ENCODE data around the gene ARF6.
A peak's percentile ranks its signal among the peaks of the same experiment; 100 is the strongest.

Gene ARF6

GRCh38 chr14:49928015-49928414 lies 35.1 kb downstream of the ARF6 start:
- Histone ChIP-seq H3K27ac (ENCODE audit: insufficient read depth in 1 of 2, low read depth in 1 of 2, low read length in 2 of 2, poor library complexity in 1 of 2, severe bottlenecking in 2 of 2) (no peak overlapping the region), H3K4me1 (ENCODE audit: control extremely low read depth in 1 of 4, control insufficient read depth in 4 of 4, insufficient read depth in 4 of 4, low read length in 3 of 4) (peaks cover 0 to 10% (median 0%) of the 10 kb centered on the region in 4 experiments), H3K36me3 (ENCODE audit: control insufficient read depth in 4 of 4, insufficient read depth in 4 of 4, low read length in 3 of 4) (no peaks in the 10 kb centered on the region), H3K4me3 (ENCODE audit: control insufficient read depth in 1 of 7, extremely low read depth in 1 of 7, insufficient read depth in 4 of 7, low read depth in 2 of 7, low read length in 6 of 7) (no peak overlapping the region), H3K9me3 (ENCODE audit: control extremely low read depth in 1 of 5, control insufficient read depth in 4 of 5, insufficient read depth in 2 of 5, low read depth in 1 of 5, low read length in 4 of 5) (no peaks in the 10 kb centered on the region), H3K27me3 (replicated peaks in 2 of 5; ENCODE audit: control insufficient read depth in 4 of 5, insufficient read depth in 5 of 5, low read length in 4 of 5) (no peaks in the 10 kb centered on the region)
- no peak for DNase-seq
- WGBS (ENCODE audit: insufficient coverage): no CpG with 5 or more reads among the region's 2 CpGs
- ChIA-PET CTCF (interaction anchor here (0.8 to 1.7 kb wide), 4 partner anchors 10 to 20 kb away, joined by 3 to 7 read pairs (median 3); no protein-coding TSS in a partner anchor), POLR2A (no interaction called here)

DNA sequence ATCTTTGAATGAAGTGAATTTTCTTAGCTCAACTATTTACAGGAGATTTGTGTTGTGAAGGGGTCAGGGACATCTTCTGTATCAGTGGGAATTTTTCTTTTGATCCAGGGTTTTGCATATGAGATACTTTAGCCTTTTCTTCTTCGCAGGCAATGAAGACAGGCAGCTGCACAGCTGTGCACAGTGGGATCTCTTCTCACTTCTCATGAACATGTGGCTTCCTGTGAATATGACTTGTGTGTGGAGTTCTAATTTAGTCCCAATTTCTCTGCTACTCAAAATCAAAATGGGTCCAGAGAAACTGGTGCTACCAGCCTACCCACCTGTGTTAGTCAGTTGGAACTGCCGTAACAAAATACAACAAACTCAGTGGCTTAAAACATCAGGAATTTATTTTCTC lies 37.8 kb downstream of the ARF6 start:
- peaks cover 0 to 6% (median 0%) of the 10 kb centered on the region in 4 experiments for H3K4me1 ChIP-seq (ENCODE audit: control extremely low read depth in 1 of 4, control insufficient read depth in 4 of 4, insufficient read depth in 4 of 4, low read length in 3 of 4)
- ChIA-PET POLR2A (interaction anchor here (0.9 kb wide), 1 partner anchor 15 kb away, joined by 5 read pairs; no protein-coding TSS in a partner anchor), CTCF (no interaction called here)
- no peak for DNase-seq
- H3K9me3 ChIP-seq (ENCODE audit: control extremely low read depth in 1 of 5, control insufficient read depth in 4 of 5, insufficient read depth in 2 of 5, low read depth in 1 of 5, low read length in 4 of 5): no peaks in the 10 kb centered on the region
- no peaks in the 10 kb centered on the region for H3K36me3 ChIP-seq (ENCODE audit: control insufficient read depth in 4 of 4, insufficient read depth in 4 of 4, low read length in 3 of 4)
- WGBS (ENCODE audit: insufficient coverage): no CpG with 5 or more reads among the region's 2 CpGs
- H3K27ac ChIP-seq (ENCODE audit: insufficient read depth in 1 of 2, low read depth in 1 of 2, low read length in 2 of 2, poor library complexity in 1 of 2, severe bottlenecking in 2 of 2): no peak overlapping the region
- H3K27me3 ChIP-seq (replicated peaks in 2 of 5; ENCODE audit: control insufficient read depth in 4 of 5, insufficient read depth in 5 of 5, low read length in 4 of 5): no peaks in the 10 kb centered on the region
- no peak overlapping the region for H3K4me3 ChIP-seq (ENCODE audit: control insufficient read depth in 1 of 7, extremely low read depth in 1 of 7, insufficient read depth in 4 of 7, low read depth in 2 of 7, low read length in 6 of 7)

DNA sequence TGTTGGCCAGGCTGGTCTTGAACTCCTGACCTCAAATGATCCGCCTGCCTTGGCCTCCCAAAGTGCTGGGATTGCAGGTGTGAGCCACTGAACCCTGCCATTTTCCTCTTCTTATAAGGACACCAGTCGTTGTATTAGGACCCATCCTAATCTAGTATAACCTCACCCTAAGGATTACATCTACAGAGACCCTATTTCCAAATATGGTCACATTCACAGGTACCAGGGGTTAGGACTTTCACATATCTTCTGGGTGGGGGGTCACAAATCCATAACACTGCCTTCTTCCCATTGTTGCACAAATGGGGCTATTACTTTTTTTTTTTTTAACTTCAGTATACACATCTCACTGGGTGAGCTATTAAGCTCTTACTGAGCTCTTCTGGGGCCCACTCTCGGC lies 38.6 kb downstream of the ARF6 start:
- WGBS (ENCODE audit: insufficient coverage): 100% methylated on average over 2 of the region's 3 CpGs
- H3K27me3 ChIP-seq (replicated peaks in 2 of 5; ENCODE audit: control insufficient read depth in 4 of 5, insufficient read depth in 5 of 5, low read length in 4 of 5): no peaks in the 10 kb centered on the region
- ChIA-PET POLR2A (no interaction called here), CTCF (no interaction called here)
- H3K9me3 ChIP-seq (ENCODE audit: control extremely low read depth in 1 of 5, control insufficient read depth in 4 of 5, insufficient read depth in 2 of 5, low read depth in 1 of 5, low read length in 4 of 5): no peaks in the 10 kb centered on the region
- H3K36me3 ChIP-seq (ENCODE audit: control insufficient read depth in 4 of 4, insufficient read depth in 4 of 4, low read length in 3 of 4): no peaks in the 10 kb centered on the region
- H3K4me1 ChIP-seq (ENCODE audit: control extremely low read depth in 1 of 4, control insufficient read depth in 4 of 4, insufficient read depth in 4 of 4, low read length in 3 of 4): peaks cover 0 to 6% (median 0%) of the 10 kb centered on the region in 4 experiments
- H3K27ac ChIP-seq (ENCODE audit: insufficient read depth in 1 of 2, low read depth in 1 of 2, low read length in 2 of 2, poor library complexity in 1 of 2, severe bottlenecking in 2 of 2): no peak overlapping the region
- no peak overlapping the region for H3K4me3 ChIP-seq (ENCODE audit: control insufficient read depth in 1 of 7, extremely low read depth in 1 of 7, insufficient read depth in 4 of 7, low read depth in 2 of 7, low read length in 6 of 7)
- no peak for DNase-seq

DNA sequence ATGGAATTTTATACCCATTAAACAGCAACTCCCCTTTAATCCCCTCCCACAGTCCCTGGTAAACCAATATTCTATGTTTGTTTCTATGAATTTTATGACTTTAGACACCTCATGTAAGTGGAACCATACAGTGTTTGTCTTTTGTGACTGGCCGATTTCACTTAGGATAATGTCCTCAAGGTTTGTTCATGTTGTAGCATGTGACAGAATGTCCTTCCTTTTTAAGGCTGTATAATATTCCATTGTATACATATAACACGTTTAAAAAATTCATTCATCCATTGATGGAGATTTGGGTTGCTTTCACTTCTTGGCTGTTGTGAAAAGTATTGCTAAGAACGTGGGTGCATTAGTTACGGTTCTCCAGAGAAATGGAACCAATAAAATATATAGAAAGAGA lies 40.2 kb downstream of the ARF6 start:
- ChIA-PET CTCF (interaction anchor here (0.7 to 1.0 kb wide), 3 partner anchors 10 to 67 kb away, joined by 3 read pairs; no protein-coding TSS in a partner anchor), POLR2A (no interaction called here)
- H3K4me1 ChIP-seq (ENCODE audit: control extremely low read depth in 1 of 4, control insufficient read depth in 4 of 4, insufficient read depth in 4 of 4, low read length in 3 of 4): peaks cover 0 to 6% (median 0%) of the 10 kb centered on the region in 4 experiments
- no peak for DNase-seq
- H3K9me3 ChIP-seq (ENCODE audit: control extremely low read depth in 1 of 5, control insufficient read depth in 4 of 5, insufficient read depth in 2 of 5, low read depth in 1 of 5, low read length in 4 of 5): peaks cover 0 to 3% (median 3%) of the 10 kb centered on the region in 5 experiments
- no peak overlapping the region for H3K4me3 ChIP-seq (ENCODE audit: control insufficient read depth in 1 of 7, extremely low read depth in 1 of 7, insufficient read depth in 4 of 7, low read depth in 2 of 7, low read length in 6 of 7)
- no peaks in the 10 kb centered on the region for H3K27me3 ChIP-seq (replicated peaks in 2 of 5; ENCODE audit: control insufficient read depth in 4 of 5, insufficient read depth in 5 of 5, low read length in 4 of 5)
- H3K36me3 ChIP-seq (ENCODE audit: control insufficient read depth in 4 of 4, insufficient read depth in 4 of 4, low read length in 3 of 4): no peaks in the 10 kb centered on the region
- WGBS (ENCODE audit: insufficient coverage): no CpG with 5 or more reads among the region's 4 CpGs
- no peak overlapping the region for H3K27ac ChIP-seq (ENCODE audit: insufficient read depth in 1 of 2, low read depth in 1 of 2, low read length in 2 of 2, poor library complexity in 1 of 2, severe bottlenecking in 2 of 2)

- H3K36me3 ChIP-seq (ENCODE audit: control insufficient read depth in 4 of 4, insufficient read depth in 4 of 4, low read length in 3 of 4): no peaks in the 10 kb centered on the region
- H3K9me3 ChIP-seq (ENCODE audit: control extremely low read depth in 1 of 5, control insufficient read depth in 4 of 5, insufficient read depth in 2 of 5, low read depth in 1 of 5, low read length in 4 of 5): peaks cover 0 to 3% (median 3%) of the 10 kb centered on the region in 5 experiments
- 96% methylated on average over 4 of the region's 5 CpGs for WGBS (ENCODE audit: insufficient coverage)
- H3K27me3 ChIP-seq (replicated peaks in 2 of 5; ENCODE audit: control insufficient read depth in 4 of 5, insufficient read depth in 5 of 5, low read length in 4 of 5): no peaks in the 10 kb centered on the region
- ChIA-PET POLR2A (no interaction called here), CTCF (interaction anchor here (0.7 to 1.5 kb wide), 2 partner anchors 10 to 21 kb away, joined by 3 to 5 read pairs; no protein-coding TSS in a partner anchor)
- H3K4me1 ChIP-seq (ENCODE audit: control extremely low read depth in 1 of 4, control insufficient read depth in 4 of 4, insufficient read depth in 4 of 4, low read length in 3 of 4): peaks cover 0 to 6% (median 0%) of the 10 kb centered on the region in 4 experiments
- DNase-seq: no peak
- no peak overlapping the region for H3K4me3 ChIP-seq (ENCODE audit: control insufficient read depth in 1 of 7, extremely low read depth in 1 of 7, insufficient read depth in 4 of 7, low read depth in 2 of 7, low read length in 6 of 7)
- no peak overlapping the region for H3K27ac ChIP-seq (ENCODE audit: insufficient read depth in 1 of 2, low read depth in 1 of 2, low read length in 2 of 2, poor library complexity in 1 of 2, severe bottlenecking in 2 of 2)
These were observed 40.8 kb downstream of the ARF6 start for GRCh38 chr14:49933704-49934103.

DNA sequence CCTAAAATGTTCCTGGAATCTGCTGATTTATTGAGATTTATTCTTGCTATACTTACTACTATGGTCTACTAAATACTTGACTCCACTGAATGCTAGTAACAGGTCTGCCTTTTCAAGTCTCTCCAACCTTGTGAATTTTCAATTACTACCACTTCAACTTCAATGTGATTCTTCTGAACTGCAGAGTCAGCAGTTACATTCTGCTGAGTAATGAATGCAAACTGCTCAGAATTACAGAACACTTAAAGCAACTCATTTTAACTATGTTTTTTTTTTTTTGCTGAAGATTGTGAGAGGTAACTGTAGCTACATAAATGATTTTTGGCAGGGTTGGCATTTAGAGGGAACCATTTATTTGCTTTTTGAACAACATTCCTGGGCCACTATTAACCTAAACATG lies 41.8 kb downstream of the ARF6 start:
- H3K4me3 ChIP-seq (ENCODE audit: control insufficient read depth in 1 of 7, extremely low read depth in 1 of 7, insufficient read depth in 4 of 7, low read depth in 2 of 7, low read length in 6 of 7): no peak overlapping the region
- CTCF ChIA-PET: interaction anchor here (1.5 kb wide), 1 partner anchor 9 kb away, joined by 5 read pairs; no protein-coding TSS in a partner anchor
- H3K27ac ChIP-seq (ENCODE audit: insufficient read depth in 1 of 2, low read depth in 1 of 2, low read length in 2 of 2, poor library complexity in 1 of 2, severe bottlenecking in 2 of 2): no peak overlapping the region
- H3K36me3 ChIP-seq (ENCODE audit: control insufficient read depth in 4 of 4, insufficient read depth in 4 of 4, low read length in 3 of 4): no peaks in the 10 kb centered on the region
- POLR2A ChIA-PET: no interaction called here
- DNase-seq: peak in 2 of 3 donors; percentile 56 to 64
- no peaks in the 10 kb centered on the region for H3K27me3 ChIP-seq (replicated peaks in 2 of 5; ENCODE audit: control insufficient read depth in 4 of 5, insufficient read depth in 5 of 5, low read length in 4 of 5)
- H3K9me3 ChIP-seq (ENCODE audit: control extremely low read depth in 1 of 5, control insufficient read depth in 4 of 5, insufficient read depth in 2 of 5, low read depth in 1 of 5, low read length in 4 of 5): peaks cover 0 to 3% (median 3%) of the 10 kb centered on the region in 5 experiments
- peaks cover 0 to 6% (median 0%) of the 10 kb centered on the region in 4 experiments for H3K4me1 ChIP-seq (ENCODE audit: control extremely low read depth in 1 of 4, control insufficient read depth in 4 of 4, insufficient read depth in 4 of 4, low read length in 3 of 4)

DNA sequence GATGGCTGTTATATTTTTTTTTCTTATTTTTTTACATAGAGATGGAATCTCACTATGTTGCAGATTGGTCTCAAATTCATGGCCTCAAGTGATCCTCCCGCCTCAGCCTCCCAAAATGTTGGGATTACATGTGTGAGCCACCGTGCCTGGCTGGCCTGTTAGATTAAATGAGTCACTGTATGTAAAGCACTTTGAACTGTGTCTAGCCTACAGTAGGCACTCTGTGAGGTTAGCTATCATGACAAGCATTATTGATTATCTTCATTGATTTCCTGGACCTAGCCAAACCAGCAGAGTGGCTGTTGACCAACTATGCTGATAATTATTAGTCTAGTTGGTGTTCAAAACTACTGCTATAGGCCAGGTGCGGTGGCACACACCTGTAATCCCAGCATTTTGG lies 42.6 kb downstream of the ARF6 start:
- no peaks in the 10 kb centered on the region for H3K27me3 ChIP-seq (replicated peaks in 2 of 5; ENCODE audit: control insufficient read depth in 4 of 5, insufficient read depth in 5 of 5, low read length in 4 of 5)
- H3K36me3 ChIP-seq (ENCODE audit: control insufficient read depth in 4 of 4, insufficient read depth in 4 of 4, low read length in 3 of 4): no peaks in the 10 kb centered on the region
- peaks cover 0 to 3% (median 3%) of the 10 kb centered on the region in 5 experiments for H3K9me3 ChIP-seq (ENCODE audit: control extremely low read depth in 1 of 5, control insufficient read depth in 4 of 5, insufficient read depth in 2 of 5, low read depth in 1 of 5, low read length in 4 of 5)
- POLR2A ChIA-PET: no interaction called here
- H3K4me3 ChIP-seq (ENCODE audit: control insufficient read depth in 1 of 7, extremely low read depth in 1 of 7, insufficient read depth in 4 of 7, low read depth in 2 of 7, low read length in 6 of 7): no peak overlapping the region
- no peak overlapping the region for H3K27ac ChIP-seq (ENCODE audit: insufficient read depth in 1 of 2, low read depth in 1 of 2, low read length in 2 of 2, poor library complexity in 1 of 2, severe bottlenecking in 2 of 2)
- CTCF ChIA-PET: no interaction called here
- 100% methylated on average over 3 of the region's 3 CpGs for WGBS (ENCODE audit: insufficient coverage)
- DNase-seq: no peak
- H3K4me1 ChIP-seq (ENCODE audit: control extremely low read depth in 1 of 4, control insufficient read depth in 4 of 4, insufficient read depth in 4 of 4, low read length in 3 of 4): peaks cover 4 to 13% (median 5%) of the 10 kb centered on the region in 4 experiments

Data from common myeloid progenitor, CD34-positive (primary cell).